Ishikawa (cell line): Measurements from ENCODE around the gene IKZF1.

Source experiments
- EP300 ChIP-seq: IDR thresholded peaks from 2 replicates; pipeline ENCODE4 v1.6.1; 2012; ENCODE audit warnings: borderline replicate concordance
- TAF1 ChIP-seq: IDR thresholded peaks from 2 replicates; pipeline ENCODE4 v1.6.1; 2012; ENCODE audit warnings: low read depth, mild to moderate bottlenecking
- YY1 ChIP-seq: IDR thresholded peaks from 2 replicates; pipeline ENCODE4 v1.6.1; 2012; ENCODE audit warnings: low read depth
- TF ChIP-seq, protein P1 (sequence below): IDR thresholded peaks from 2 replicates; pipeline ENCODE4 v1.6.1; 2012
- TF ChIP-seq, protein P2 (sequence below): IDR thresholded peaks from 2 replicates; pipeline ENCODE4 v1.6.1; 2012; ENCODE audit warnings: low read depth, mild to moderate bottlenecking

DNA sequence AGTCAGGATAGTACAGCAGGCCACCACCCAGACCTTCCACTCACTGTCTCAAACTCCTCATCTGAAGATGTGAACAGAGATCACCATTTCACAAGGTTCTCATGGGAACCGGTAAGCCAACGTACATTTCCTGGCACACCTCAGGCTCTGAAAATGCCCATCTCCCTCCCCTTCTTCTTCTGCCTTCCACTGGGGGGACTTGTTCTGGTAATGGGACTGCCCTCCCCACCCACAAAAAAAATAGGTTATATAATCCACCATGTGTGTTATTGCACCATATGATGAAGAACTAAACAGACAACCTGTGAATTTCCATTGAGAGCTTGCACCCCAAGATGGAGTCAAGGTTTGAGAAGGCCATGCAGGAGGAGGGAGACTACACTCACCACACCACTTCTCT is 42.1 kb upstream of the IKZF1 start:
- TF ChIP-seq YY1, result no peak
- no peak for TF ChIP-seq EP300
- TF ChIP-seq, protein P1, sequence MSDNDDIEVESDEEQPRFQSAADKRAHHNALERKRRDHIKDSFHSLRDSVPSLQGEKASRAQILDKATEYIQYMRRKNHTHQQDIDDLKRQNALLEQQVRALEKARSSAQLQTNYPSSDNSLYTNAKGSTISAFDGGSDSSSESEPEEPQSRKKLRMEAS, result no peak
- no peak for TF ChIP-seq TAF1
- TF ChIP-seq, protein P2, sequence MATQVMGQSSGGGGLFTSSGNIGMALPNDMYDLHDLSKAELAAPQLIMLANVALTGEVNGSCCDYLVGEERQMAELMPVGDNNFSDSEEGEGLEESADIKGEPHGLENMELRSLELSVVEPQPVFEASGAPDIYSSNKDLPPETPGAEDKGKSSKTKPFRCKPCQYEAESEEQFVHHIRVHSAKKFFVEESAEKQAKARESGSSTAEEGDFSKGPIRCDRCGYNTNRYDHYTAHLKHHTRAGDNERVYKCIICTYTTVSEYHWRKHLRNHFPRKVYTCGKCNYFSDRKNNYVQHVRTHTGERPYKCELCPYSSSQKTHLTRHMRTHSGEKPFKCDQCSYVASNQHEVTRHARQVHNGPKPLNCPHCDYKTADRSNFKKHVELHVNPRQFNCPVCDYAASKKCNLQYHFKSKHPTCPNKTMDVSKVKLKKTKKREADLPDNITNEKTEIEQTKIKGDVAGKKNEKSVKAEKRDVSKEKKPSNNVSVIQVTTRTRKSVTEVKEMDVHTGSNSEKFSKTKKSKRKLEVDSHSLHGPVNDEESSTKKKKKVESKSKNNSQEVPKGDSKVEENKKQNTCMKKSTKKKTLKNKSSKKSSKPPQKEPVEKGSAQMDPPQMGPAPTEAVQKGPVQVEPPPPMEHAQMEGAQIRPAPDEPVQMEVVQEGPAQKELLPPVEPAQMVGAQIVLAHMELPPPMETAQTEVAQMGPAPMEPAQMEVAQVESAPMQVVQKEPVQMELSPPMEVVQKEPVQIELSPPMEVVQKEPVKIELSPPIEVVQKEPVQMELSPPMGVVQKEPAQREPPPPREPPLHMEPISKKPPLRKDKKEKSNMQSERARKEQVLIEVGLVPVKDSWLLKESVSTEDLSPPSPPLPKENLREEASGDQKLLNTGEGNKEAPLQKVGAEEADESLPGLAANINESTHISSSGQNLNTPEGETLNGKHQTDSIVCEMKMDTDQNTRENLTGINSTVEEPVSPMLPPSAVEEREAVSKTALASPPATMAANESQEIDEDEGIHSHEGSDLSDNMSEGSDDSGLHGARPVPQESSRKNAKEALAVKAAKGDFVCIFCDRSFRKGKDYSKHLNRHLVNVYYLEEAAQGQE, result no peak
